Endothelial cell (in vitro differentiated cells): Measurements from ENCODE around the gene HS2ST1. TPM values are rescaled to one million over a fixed set of nuclear protein-coding genes. Genes with fewer than 3 reads are reported as not detected.
"Not testable (repeated sequence)": the region's sequence is repeated elsewhere in the genome, so short reads cannot be mapped to it uniquely, and the experiment has no call there.

Experiments
- DNase-seq: peaks from one replicate; pipeline ENCODE4 v3.0.0; 2021; ENCODE audit warnings: low spot score
- H3K27ac Mint-ChIP-seq: one replicate; pipeline ENCODE4 v1.8.0; 2021; ENCODE audit warnings: mixed read lengths, inconsistent platforms; ENCODE audit not compliant: unreplicated experiment
- H3K27me3 Mint-ChIP-seq: one replicate; pipeline ENCODE4 v1.8.0; 2021; ENCODE audit warnings: mild to moderate bottlenecking, moderate library complexity, mixed read lengths, inconsistent platforms; ENCODE audit not compliant: unreplicated experiment
- H3K36me3 Mint-ChIP-seq: one replicate; pipeline ENCODE4 v1.8.0; 2021; ENCODE audit warnings: mild to moderate bottlenecking, low read depth, mixed read lengths, inconsistent platforms; ENCODE audit not compliant: unreplicated experiment
- H3K4me1 Mint-ChIP-seq: one replicate; pipeline ENCODE4 v1.8.0; 2021; ENCODE audit warnings: mild to moderate bottlenecking, mixed read lengths, inconsistent platforms; ENCODE audit not compliant: unreplicated experiment
- H3K4me3 Mint-ChIP-seq: one replicate; pipeline ENCODE4 v1.8.0; 2021; ENCODE audit warnings: mild to moderate bottlenecking, mixed read lengths, inconsistent platforms; ENCODE audit not compliant: unreplicated experiment
- H3K9me3 Mint-ChIP-seq: one replicate; pipeline ENCODE4 v1.8.0; 2021; ENCODE audit warnings: mixed read lengths, inconsistent platforms; ENCODE audit not compliant: unreplicated experiment
- CTCF ChIP-seq: fragments of 200-600 bp; sonication (generic); IDR thresholded peaks from one replicate; pipeline ENCODE4 v1.5.0; 2021; ENCODE audit warnings: antibody characterized with exemption; ENCODE audit not compliant: unreplicated experiment
- total RNA-seq: library from RNA; stranded (reverse); fragmentation: NEBNext Ultra II Directional; extraction: Animal tissue kit (Norgen Biotek cat#: 25700); gene quantifications from one replicate; pipeline ENCODE4 v1.2.1, GENCODE V29; 2021; ENCODE audit not compliant: unreplicated experiment

Gene HS2ST1
- total RNA-seq, 1 donor from 2014 or later: 22.1 TPM

DNA sequence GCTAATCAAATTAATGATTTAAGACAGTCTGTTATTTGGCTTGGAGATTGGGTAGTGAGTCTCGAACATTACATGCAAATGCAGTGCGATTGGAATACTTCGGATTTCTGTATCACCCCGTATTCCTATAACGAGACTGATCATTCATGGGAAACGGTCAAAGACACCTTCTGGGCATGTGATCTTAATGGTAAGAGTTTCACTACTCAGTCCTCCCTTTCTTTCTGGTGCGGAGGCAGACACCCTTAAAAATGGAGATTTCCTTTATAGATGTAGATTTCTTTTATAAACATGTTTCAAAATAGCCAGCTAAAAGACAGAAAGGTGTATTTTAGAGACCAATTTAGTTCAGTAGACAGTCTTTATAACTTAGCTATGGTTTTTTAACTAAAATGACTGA, 74.4 kb downstream of the HS2ST1 start:
- no peak overlapping the region for H3K4me3 Mint-ChIP-seq
- H3K4me1 Mint-ChIP-seq: no peaks in the 10 kb centered on the region
- DNase-seq: no peak
- no peaks in the 10 kb centered on the region for H3K36me3 Mint-ChIP-seq
- TF ChIP-seq CTCF: no peak
- H3K27ac Mint-ChIP-seq: no peak overlapping the region
- H3K9me3 Mint-ChIP-seq: no peaks in the 10 kb centered on the region
- no peaks in the 10 kb centered on the region for H3K27me3 Mint-ChIP-seq

DNA sequence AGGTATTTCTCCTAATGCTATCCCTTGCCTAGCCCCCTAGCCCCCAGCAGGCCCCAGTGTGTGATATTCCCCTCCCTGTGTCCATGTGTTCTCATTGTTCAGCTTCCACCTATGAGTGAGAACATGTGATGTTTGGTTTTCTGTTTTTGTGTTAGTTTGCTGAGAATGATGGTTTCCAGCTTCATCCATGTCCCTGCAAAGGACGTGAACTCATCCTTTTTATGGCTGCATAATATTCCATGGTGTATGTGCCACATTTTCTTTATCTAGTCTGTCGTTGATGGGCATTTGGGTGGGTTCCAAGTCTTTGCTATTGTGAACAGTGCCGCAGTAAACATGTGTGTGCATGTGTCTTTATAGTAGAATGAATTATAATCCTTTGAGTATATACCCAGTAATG, 75.3 kb downstream of the HS2ST1 start:
- not testable (repeated sequence) for H3K4me1 Mint-ChIP-seq, H3K27me3 Mint-ChIP-seq, DNase-seq, H3K36me3 Mint-ChIP-seq, H3K27ac Mint-ChIP-seq, H3K4me3 Mint-ChIP-seq, H3K9me3 Mint-ChIP-seq

- Mint-ChIP-seq H3K4me1 (no peaks in the 10 kb centered on the region), H3K27ac (no peak overlapping the region), H3K4me3 (no peak overlapping the region), H3K27me3 (no peaks in the 10 kb centered on the region), H3K9me3 (no peaks in the 10 kb centered on the region), H3K36me3 (no peaks in the 10 kb centered on the region)
- no peak for DNase-seq
- no peak for TF ChIP-seq CTCF
Measured at GRCh38 chr1:86990826-86991225, 76.4 kb downstream of the HS2ST1 start.

DNA sequence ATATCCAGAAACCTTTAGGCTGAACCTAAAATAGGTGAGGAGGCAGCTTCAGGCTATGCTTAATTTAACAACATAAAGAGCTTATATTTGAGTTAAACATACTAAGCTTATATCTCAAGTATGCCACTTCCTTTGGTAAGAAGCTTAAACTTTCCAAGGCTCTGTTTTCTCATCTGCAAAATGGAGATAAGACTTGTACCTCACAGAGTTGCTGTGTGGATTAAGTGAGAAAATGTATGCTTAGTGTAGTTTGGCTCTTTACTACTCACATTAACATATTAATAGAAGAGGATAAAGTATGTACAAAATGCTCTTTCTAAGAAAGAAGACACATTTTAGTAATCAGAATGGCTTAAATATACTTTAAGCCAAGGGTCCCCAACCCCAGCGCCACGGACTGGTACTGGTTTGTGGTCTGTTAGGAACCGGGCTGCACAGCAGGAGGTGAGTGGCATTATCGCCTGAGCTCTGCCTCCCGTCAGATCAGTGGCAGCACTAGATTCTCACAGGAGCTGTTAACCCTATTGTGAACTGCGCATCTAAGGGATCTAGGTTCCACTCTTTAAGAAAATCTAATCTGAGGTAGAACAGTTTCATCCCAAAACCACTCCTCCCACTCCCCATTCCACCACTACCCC, 77.2 kb downstream of the HS2ST1 start:
- H3K9me3 Mint-ChIP-seq: no peaks in the 10 kb centered on the region
- no peaks in the 10 kb centered on the region for H3K27me3 Mint-ChIP-seq
- DNase-seq: no peak
- H3K27ac Mint-ChIP-seq: no peak overlapping the region
- no peak overlapping the region for H3K4me3 Mint-ChIP-seq
- H3K36me3 Mint-ChIP-seq: no peaks in the 10 kb centered on the region
- no peak for TF ChIP-seq CTCF
- H3K4me1 Mint-ChIP-seq: no peaks in the 10 kb centered on the region

DNA sequence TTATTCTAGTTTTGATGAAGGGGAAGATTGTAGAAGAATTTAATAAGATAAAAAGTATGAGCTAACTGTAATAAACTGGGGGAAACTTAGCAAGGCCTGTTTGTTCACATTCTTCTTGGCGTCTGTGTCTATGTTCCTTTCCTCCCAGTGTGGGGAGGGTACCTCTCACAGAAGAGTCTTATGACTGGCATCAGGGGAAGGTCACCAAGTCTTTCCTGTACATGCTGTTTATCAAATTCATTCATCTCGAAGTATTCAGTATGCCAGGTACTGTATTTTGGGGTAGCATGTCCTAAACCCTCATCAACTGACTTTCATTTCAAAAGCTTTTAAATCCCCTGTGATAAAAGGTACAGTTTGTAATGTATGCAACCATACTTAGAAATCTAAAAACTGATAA, 78.4 kb downstream of the HS2ST1 start:
- Mint-ChIP-seq H3K4me1 (no peaks in the 10 kb centered on the region), H3K27me3 (no peaks in the 10 kb centered on the region), H3K9me3 (no peaks in the 10 kb centered on the region), H3K36me3 (no peaks in the 10 kb centered on the region), H3K4me3 (no peak overlapping the region), H3K27ac (no peak overlapping the region)
- DNase-seq: no peak
- no peak for TF ChIP-seq CTCF
